ENCODE results near the gene AFG1L. TPM values are rescaled to one million over a fixed set of nuclear protein-coding genes. Genes with fewer than 3 reads are reported as not detected.

The AFG1L gene
- total RNA-seq, 1 experiment from 2014 or later: 7.9 TPM

DNA sequence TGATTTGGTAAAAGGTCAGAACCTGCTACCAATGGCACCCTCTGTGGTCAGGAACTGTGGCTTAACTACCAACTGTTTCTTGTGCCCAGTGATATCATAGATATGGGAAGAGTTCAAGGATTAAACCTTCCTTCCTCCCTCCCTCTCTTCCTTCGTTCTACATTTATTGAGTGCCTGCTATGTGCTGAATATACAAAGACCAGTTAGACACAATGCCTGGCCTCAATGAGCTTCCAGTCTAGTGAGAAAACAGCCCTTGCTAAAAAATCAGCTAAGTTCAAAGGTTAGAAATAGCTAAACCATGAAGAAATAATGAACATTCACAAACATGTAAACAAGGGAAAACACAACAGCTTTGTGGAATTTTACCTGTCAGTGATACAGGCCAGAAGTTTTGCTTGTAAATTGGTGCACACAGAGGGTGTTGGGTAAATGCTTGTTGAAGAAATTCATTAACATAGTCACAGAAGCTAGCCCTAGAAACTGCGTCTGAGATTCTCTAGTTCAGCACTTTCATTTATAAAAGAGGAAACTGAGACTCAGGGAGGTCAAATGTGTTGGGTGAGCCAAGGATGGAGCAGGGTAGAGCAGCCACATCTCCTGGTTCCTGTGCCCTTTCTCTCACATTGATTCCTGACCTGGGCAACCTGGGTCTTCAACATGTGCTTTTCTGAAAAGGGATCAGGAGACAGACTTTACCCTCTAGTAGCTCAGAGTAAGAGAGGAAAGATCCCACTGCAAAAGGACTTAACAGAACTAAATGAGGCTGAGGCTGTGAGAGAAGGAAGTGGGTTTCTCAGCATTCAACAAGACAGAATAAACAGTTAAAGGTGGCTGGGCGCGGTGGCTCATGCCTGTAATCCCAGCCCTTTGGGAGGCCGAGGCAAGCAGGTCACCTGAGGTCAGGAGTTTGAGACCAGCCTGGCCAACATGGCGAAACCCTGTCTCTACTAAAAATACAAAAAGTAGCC is 251.5 kb downstream of the AFG1L start:
- H3K27ac Mint-ChIP-seq: no peak overlapping the region
- no peak for DNase-seq (ENCODE audit: low spot score)
- H3K36me3 Mint-ChIP-seq: no peaks in the 10 kb centered on the region
- no peak for ATAC-seq
- H3K4me3 Mint-ChIP-seq: no peak overlapping the region
- no peak for TF ChIP-seq ATF2 (CRISPR knock-in tag; IDR thresholded peaks at IDR 0.05; ENCODE audit: borderline replicate concordance, low read depth)
- no peak for TF ChIP-seq FOXK1 (CRISPR knock-in tag; IDR thresholded peaks at IDR 0.05)
- no peaks in the 10 kb centered on the region for H3K9me3 Mint-ChIP-seq
- ChIA-PET CTCF (interaction anchor here (1.8 to 2.9 kb wide), 2 partner anchors 292 to 347 kb away, joined by 4 to 19 read pairs; no protein-coding TSS in a partner anchor), POLR2A (interaction anchor here (0.6 to 1.0 kb wide), 2 partner anchors 12 to 190 kb away, joined by 3 to 4 read pairs; no protein-coding TSS in a partner anchor)
- peaks cover 7% of the 10 kb centered on the region for H3K27me3 Mint-ChIP-seq (ENCODE audit: low read depth)
- H3K4me1 Mint-ChIP-seq: peaks cover 12% of the 10 kb centered on the region

DNA sequence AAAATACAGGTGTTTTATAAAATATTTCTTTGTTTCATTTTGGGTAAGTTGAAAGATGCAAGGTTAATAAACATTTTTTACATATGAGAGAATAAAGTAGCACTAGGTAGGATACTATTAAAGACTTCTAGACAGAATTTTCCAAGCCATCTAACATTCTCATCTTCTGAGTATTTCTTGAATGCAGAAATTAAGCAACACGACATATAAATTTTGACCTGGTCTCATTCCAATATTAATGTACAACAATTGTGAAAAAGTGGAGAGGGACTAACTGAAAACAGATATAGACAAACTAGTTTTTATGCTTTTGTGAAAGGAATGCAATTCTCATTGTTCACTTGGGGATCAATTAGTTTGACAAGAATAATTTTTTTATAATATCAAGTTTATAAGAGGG is 254.4 kb downstream of the AFG1L start:
- CTCF ChIA-PET: no interaction called here
- Mint-ChIP-seq H3K36me3 (no peaks in the 10 kb centered on the region), H3K9me3 (no peaks in the 10 kb centered on the region), H3K27me3 (ENCODE audit: low read depth) (peaks cover 4% of the 10 kb centered on the region), H3K4me1 (peaks cover 6% of the 10 kb centered on the region), H3K4me3 (no peak overlapping the region), H3K27ac (no peak overlapping the region)
- TF ChIP-seq ZNF671 (CRISPR knock-in tag; IDR thresholded peaks at IDR 0.05) (no peak), GABPB1 (CRISPR knock-in tag; IDR thresholded peaks at IDR 0.05) (no peak)
- DNase-seq (ENCODE audit: low spot score): no peak
- POLR2A ChIA-PET: no interaction called here
- no peak for ATAC-seq

DNA sequence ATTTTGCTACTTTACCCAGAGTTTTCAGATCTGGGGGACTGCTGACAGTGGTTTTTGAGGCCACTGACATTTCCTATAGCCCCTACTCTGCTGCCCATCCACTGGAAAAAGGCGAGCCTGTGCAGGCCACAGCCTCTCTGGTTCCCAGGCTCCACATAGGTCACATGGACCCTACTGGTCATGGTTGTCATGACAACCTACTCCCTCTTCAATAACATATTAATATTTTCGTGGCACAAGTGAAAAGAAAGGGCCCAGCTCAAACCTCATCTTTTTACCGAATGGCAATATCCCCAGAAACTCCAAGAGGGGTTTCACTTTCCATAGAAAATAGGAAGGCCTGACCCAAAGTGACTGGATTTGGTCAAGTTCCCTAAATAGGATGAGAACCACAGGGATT is 254.9 kb downstream of the AFG1L start:
- Mint-ChIP-seq H3K27ac (no peak overlapping the region), H3K4me3 (no peak overlapping the region), H3K36me3 (no peaks in the 10 kb centered on the region), H3K4me1 (peaks cover 3% of the 10 kb centered on the region), H3K9me3 (no peaks in the 10 kb centered on the region), H3K27me3 (ENCODE audit: low read depth) (peaks cover 5% of the 10 kb centered on the region)
- CTCF ChIA-PET: interaction anchor here (1.5 kb wide), 1 partner anchor 343 kb away, joined by 4 read pairs; no protein-coding TSS in a partner anchor
- TF ChIP-seq NFE2L1 (CRISPR knock-in tag; IDR thresholded peaks at IDR 0.05) (no peak), TP53 (CRISPR knock-in tag; IDR thresholded peaks at IDR 0.05) (no peak), FOXK1 (CRISPR knock-in tag; IDR thresholded peaks at IDR 0.05) (no peak), CREM (CRISPR knock-in tag; IDR thresholded peaks at IDR 0.05) (no peak), FOXP1 (CRISPR knock-in tag; IDR thresholded peaks at IDR 0.05; ENCODE audit: borderline replicate concordance) (no peak), ESRRA (CRISPR knock-in tag; IDR thresholded peaks at IDR 0.05; ENCODE audit: borderline replicate concordance) (no peak), OVOL2 (CRISPR knock-in tag; IDR thresholded peaks at IDR 0.05; ENCODE audit: borderline replicate concordance) (no peak)
- TF ChIP-seq, protein P1, sequence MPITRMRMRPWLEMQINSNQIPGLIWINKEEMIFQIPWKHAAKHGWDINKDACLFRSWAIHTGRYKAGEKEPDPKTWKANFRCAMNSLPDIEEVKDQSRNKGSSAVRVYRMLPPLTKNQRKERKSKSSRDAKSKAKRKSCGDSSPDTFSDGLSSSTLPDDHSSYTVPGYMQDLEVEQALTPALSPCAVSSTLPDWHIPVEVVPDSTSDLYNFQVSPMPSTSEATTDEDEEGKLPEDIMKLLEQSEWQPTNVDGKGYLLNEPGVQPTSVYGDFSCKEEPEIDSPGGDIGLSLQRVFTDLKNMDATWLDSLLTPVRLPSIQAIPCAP (CRISPR knock-in tag; IDR thresholded peaks at IDR 0.05): no peak
- no peak for ATAC-seq
- POLR2A ChIA-PET: no interaction called here
- no peak for DNase-seq (ENCODE audit: low spot score)

GRCh38 chr6:108550256-108550655 is 255.4 kb downstream of the AFG1L start:
- no peaks in the 10 kb centered on the region for H3K4me1 Mint-ChIP-seq
- H3K27ac Mint-ChIP-seq: no peak overlapping the region
- CTCF ChIA-PET: interaction anchor here (1.5 kb wide), 1 partner anchor 343 kb away, joined by 4 read pairs; no protein-coding TSS in a partner anchor
- no peak for DNase-seq (ENCODE audit: low spot score)
- ATAC-seq: no peak
- POLR2A ChIA-PET: no interaction called here
- H3K27me3 Mint-ChIP-seq (ENCODE audit: low read depth): peaks cover 10% of the 10 kb centered on the region
- no peaks in the 10 kb centered on the region for H3K36me3 Mint-ChIP-seq
- H3K4me3 Mint-ChIP-seq: no peak overlapping the region
- no peaks in the 10 kb centered on the region for H3K9me3 Mint-ChIP-seq
- TF ChIP-seq ESRRA (CRISPR knock-in tag; IDR thresholded peaks at IDR 0.05; ENCODE audit: borderline replicate concordance) (no peak), ATF6 (CRISPR knock-in tag; IDR thresholded peaks at IDR 0.05) (no peak), GRHL2 (CRISPR knock-in tag; IDR thresholded peaks at IDR 0.05; ENCODE audit: insufficient replicate concordance, severe bottlenecking) (no peak), FOXP4 (CRISPR knock-in tag; IDR thresholded peaks at IDR 0.05) (no peak), CBFB (CRISPR knock-in tag; IDR thresholded peaks at IDR 0.05; ENCODE audit: low read depth) (no peak), FOXK1 (CRISPR knock-in tag; IDR thresholded peaks at IDR 0.05) (no peak), PRRX2 (CRISPR knock-in tag; IDR thresholded peaks at IDR 0.05) (no peak), TP53 (CRISPR knock-in tag; IDR thresholded peaks at IDR 0.05) (no peak)
- TF ChIP-seq, protein P2, sequence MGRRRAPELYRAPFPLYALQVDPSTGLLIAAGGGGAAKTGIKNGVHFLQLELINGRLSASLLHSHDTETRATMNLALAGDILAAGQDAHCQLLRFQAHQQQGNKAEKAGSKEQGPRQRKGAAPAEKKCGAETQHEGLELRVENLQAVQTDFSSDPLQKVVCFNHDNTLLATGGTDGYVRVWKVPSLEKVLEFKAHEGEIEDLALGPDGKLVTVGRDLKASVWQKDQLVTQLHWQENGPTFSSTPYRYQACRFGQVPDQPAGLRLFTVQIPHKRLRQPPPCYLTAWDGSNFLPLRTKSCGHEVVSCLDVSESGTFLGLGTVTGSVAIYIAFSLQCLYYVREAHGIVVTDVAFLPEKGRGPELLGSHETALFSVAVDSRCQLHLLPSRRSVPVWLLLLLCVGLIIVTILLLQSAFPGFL (CRISPR knock-in tag; IDR thresholded peaks at IDR 0.05; ENCODE audit: borderline replicate concordance): no peak
- TF ChIP-seq, protein P3, sequence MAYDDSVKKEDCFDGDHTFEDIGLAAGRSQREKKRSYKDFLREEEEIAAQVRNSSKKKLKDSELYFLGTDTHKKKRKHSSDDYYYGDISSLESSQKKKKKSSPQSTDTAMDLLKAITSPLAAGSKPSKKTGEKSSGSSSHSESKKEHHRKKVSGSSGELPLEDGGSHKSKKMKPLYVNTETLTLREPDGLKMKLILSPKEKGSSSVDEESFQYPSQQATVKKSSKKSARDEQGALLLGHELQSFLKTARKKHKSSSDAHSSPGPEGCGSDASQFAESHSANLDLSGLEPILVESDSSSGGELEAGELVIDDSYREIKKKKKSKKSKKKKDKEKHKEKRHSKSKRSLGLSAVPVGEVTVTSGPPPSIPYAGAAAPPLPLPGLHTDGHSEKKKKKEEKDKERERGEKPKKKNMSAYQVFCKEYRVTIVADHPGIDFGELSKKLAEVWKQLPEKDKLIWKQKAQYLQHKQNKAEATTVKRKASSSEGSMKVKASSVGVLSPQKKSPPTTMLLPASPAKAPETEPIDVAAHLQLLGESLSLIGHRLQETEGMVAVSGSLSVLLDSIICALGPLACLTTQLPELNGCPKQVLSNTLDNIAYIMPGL (CRISPR knock-in tag; IDR thresholded peaks at IDR 0.05): no peak
